SK-N-SH (cell line): ENCODE measurements around the gene TFB1M. TPM values are rescaled to one million over a fixed set of nuclear protein-coding genes. Genes with fewer than 3 reads are reported as not detected.

Experiments
- FOXJ3 ChIP-seq: sonication (generic); formaldehyde crosslinking; IDR thresholded peaks from 2 replicates; pipeline ENCODE4 v1.5.1; 2020; ENCODE audit warnings: mild to moderate bottlenecking, missing genetic modification reagents
- GABPA ChIP-seq: IDR thresholded peaks from 2 replicates; pipeline ENCODE4 v1.4.0; 2012; ENCODE audit warnings: low read depth, mild to moderate bottlenecking
- MEF2A ChIP-seq: IDR thresholded peaks from 2 replicates; pipeline ENCODE4 v1.4.0; 2012; ENCODE audit warnings: low read depth, borderline replicate concordance
- POLR2AphosphoS5 ChIP-seq: IDR thresholded peaks from 2 replicates; pipeline ENCODE4 v1.6.1; 2012; ENCODE audit warnings: low read depth, low read length
- RCOR1 ChIP-seq: fragments of 150-350 bp; IDR thresholded peaks from 2 replicates; pipeline ENCODE4 v1.6.1; 2017; ENCODE audit warnings: antibody characterized with exemption, low read length
- RFX5 ChIP-seq: IDR thresholded peaks from 2 replicates; pipeline ENCODE4 v1.6.1; 2012; ENCODE audit warnings: mild to moderate bottlenecking, improper control_type of control experiment, low read length
- TEAD4 ChIP-seq: IDR thresholded peaks from 2 replicates; pipeline ENCODE4 v1.4.0; 2012; ENCODE audit warnings: mild to moderate bottlenecking, borderline replicate concordance; ENCODE audit not compliant: insufficient read depth
- USF1 ChIP-seq: IDR thresholded peaks from 2 replicates; pipeline ENCODE4 v1.4.0; 2012; ENCODE audit warnings: low read depth, borderline replicate concordance
- ZBTB33 ChIP-seq: IDR thresholded peaks from 2 replicates; pipeline ENCODE4 v1.4.0; 2012; ENCODE audit warnings: low read depth, borderline replicate concordance
- polyA plus RNA-seq, 3 experiments: library from polyadenylated mRNA; depleted of rRNA; stranded (reverse); fragments of >200 nt; gene quantifications; 2 replicates each; pipeline ENCODE4 v1.2.3, GENCODE V29; 2012
- TF ChIP-seq, protein P1 (sequence below): IDR thresholded peaks from 2 replicates; pipeline ENCODE4; 2012
- TF ChIP-seq, protein P2 (sequence below): fragments of 150-350 bp; IDR thresholded peaks from 2 replicates; pipeline ENCODE4 v1.6.1; 2017; ENCODE audit warnings: antibody characterized with exemption, low read length, low read depth, borderline replicate concordance
- TF ChIP-seq, protein P3 (sequence below): fragments of 200-600 bp; sonication (generic); IDR thresholded peaks from 2 replicates; pipeline ENCODE4 v1.6.1; 2017; ENCODE audit warnings: antibody characterized with exemption, mild to moderate bottlenecking, moderate library complexity

TFB1M gene
- polyA plus RNA-seq, 1 of the 3 experiments (the other 2 are of a cell fraction) = 28.4 TPM

DNA sequence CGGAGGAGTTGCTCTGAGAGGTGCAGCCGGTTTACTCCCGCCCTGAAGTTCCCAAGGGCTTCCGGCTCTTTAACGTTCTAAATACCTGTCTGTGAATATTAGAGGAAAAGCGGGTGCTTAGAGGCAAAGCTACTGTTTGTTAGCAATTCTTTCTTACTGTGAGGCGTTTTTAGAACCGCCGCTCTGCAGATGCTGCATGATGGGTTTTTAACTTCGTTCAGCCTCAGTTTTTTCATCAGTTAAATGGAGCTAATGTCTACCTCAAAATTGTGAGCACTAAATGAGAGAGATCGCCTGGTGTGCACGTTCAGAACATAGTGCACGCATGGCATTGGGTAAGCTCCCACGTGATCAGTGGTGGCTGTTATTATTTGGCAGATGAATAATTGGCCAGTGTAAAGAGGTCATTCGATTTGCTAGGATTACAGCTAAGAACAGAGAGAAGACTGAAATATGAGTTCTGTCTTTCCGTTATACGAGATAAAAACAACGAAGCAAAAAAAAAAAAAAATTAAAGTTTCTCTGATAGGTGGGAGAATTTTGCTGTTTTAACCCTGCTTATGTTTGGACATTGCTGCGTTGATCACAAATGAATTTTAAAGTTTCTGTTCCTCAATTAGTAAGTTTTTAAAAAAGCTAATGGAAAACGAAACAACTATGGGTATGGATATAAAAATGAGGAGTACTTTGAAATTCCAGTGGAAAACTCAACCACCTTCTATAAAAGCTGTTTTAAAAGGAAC, 660 bp upstream of the TFB1M start (continued):
- TF ChIP-seq RFX5 = 0 out of 2 replicates have a peak, but pooled peaks have one; percentile 32
- TF ChIP-seq FOXJ3 = no peak
- TF ChIP-seq, protein P1, sequence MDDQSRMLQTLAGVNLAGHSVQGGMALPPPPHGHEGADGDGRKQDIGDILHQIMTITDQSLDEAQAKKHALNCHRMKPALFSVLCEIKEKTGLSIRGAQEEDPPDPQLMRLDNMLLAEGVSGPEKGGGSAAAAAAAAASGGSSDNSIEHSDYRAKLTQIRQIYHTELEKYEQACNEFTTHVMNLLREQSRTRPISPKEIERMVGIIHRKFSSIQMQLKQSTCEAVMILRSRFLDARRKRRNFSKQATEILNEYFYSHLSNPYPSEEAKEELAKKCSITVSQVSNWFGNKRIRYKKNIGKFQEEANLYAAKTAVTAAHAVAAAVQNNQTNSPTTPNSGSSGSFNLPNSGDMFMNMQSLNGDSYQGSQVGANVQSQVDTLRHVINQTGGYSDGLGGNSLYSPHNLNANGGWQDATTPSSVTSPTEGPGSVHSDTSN = 0 out of 2 replicates have a peak, but pooled peaks have one; percentile 9
- TF ChIP-seq POLR2AphosphoS5 = no peak
- TF ChIP-seq ZBTB33 = no peak
- peak; percentile 72; the same call in 1 of the 2 replicates for TF ChIP-seq RCOR1
- no peak for TF ChIP-seq MEF2A
- TF ChIP-seq USF1 = peak; percentile 85
- TF ChIP-seq GABPA = no peak; the same call in 1 of the 2 replicates
- TF ChIP-seq, protein P2, sequence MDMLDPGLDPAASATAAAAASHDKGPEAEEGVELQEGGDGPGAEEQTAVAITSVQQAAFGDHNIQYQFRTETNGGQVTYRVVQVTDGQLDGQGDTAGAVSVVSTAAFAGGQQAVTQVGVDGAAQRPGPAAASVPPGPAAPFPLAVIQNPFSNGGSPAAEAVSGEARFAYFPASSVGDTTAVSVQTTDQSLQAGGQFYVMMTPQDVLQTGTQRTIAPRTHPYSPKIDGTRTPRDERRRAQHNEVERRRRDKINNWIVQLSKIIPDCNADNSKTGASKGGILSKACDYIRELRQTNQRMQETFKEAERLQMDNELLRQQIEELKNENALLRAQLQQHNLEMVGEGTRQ = peak; percentile 60
- TF ChIP-seq, protein P3, sequence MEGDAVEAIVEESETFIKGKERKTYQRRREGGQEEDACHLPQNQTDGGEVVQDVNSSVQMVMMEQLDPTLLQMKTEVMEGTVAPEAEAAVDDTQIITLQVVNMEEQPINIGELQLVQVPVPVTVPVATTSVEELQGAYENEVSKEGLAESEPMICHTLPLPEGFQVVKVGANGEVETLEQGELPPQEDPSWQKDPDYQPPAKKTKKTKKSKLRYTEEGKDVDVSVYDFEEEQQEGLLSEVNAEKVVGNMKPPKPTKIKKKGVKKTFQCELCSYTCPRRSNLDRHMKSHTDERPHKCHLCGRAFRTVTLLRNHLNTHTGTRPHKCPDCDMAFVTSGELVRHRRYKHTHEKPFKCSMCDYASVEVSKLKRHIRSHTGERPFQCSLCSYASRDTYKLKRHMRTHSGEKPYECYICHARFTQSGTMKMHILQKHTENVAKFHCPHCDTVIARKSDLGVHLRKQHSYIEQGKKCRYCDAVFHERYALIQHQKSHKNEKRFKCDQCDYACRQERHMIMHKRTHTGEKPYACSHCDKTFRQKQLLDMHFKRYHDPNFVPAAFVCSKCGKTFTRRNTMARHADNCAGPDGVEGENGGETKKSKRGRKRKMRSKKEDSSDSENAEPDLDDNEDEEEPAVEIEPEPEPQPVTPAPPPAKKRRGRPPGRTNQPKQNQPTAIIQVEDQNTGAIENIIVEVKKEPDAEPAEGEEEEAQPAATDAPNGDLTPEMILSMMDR = no peak
- no peak for TF ChIP-seq TEAD4
- TF ChIP-seq, all 33 proteins: peak for 11
